ENCODE data around the gene CHD6.

DNA sequence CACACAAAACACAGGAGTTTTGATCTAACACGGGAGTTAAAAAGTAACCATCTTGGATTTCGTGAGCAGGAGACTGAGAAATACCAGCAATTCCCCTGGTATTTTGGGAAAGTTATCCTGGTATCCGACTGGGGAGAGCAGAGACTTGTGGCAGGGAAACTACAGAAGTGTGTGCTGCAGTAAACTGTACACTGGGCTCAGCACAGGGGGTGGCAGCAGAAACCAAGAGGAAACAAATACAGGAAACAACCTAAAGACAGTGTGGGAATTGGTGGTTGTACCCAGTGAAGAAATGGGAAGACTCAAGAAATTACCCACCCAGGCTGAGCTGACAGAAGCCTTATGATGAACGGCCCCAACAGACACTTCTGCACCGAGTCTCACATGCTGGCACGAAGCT lies 109.8 kb downstream of the CHD6 start:
- no peak for TF ChIP-seq CTCF (IDR thresholded peaks at IDR 0.05; ENCODE audit: low read depth, low read length, missing input control)
- no peak for TF ChIP-seq NR2F2 (IDR thresholded peaks at IDR 0.05)
- TF ChIP-seq MAX (IDR thresholded peaks at IDR 0.05): no peak
- no peak for TF ChIP-seq EGR1 (IDR thresholded peaks at IDR 0.05; ENCODE audit: low read depth in 2 of 2)
- TF ChIP-seq TAF1 (conservative IDR thresholded peaks at IDR 0.05): no peak
- no peak for TF ChIP-seq YY1 (IDR thresholded peaks at IDR 0.05)
- TF ChIP-seq RAD21 (IDR thresholded peaks at IDR 0.05): peak; percentile 4 to 9
- no peak for TF ChIP-seq GABPA (IDR thresholded peaks at IDR 0.05 in 1 of 2, conservative IDR thresholded peaks at IDR 0.05 in 1 of 2)
- no peak for TF ChIP-seq ATF3 (IDR thresholded peaks at IDR 0.05)
- no peak for TF ChIP-seq SP1 (IDR thresholded peaks at IDR 0.05)
- TF ChIP-seq REST (IDR thresholded peaks at IDR 0.05): no peak

All from liver (tissue), 3 donors.